GM12874 (cell line): ENCODE results near the gene FARS2.

Experiments used
- TF ChIP-seq, protein P1 (sequence below): IDR thresholded peaks from 2 replicates; pipeline ENCODE4 v1.5.1; 2011; ENCODE audit warnings: low read depth, mild to moderate bottlenecking, control low read depth, low read length, moderate library complexity; ENCODE audit not compliant: insufficient read depth

The FARS2 gene

GRCh38 chr6:5592886-5593519 is 331.7 kb downstream of the FARS2 start:
- TF ChIP-seq, protein P1, sequence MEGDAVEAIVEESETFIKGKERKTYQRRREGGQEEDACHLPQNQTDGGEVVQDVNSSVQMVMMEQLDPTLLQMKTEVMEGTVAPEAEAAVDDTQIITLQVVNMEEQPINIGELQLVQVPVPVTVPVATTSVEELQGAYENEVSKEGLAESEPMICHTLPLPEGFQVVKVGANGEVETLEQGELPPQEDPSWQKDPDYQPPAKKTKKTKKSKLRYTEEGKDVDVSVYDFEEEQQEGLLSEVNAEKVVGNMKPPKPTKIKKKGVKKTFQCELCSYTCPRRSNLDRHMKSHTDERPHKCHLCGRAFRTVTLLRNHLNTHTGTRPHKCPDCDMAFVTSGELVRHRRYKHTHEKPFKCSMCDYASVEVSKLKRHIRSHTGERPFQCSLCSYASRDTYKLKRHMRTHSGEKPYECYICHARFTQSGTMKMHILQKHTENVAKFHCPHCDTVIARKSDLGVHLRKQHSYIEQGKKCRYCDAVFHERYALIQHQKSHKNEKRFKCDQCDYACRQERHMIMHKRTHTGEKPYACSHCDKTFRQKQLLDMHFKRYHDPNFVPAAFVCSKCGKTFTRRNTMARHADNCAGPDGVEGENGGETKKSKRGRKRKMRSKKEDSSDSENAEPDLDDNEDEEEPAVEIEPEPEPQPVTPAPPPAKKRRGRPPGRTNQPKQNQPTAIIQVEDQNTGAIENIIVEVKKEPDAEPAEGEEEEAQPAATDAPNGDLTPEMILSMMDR, result no peak

DNA sequence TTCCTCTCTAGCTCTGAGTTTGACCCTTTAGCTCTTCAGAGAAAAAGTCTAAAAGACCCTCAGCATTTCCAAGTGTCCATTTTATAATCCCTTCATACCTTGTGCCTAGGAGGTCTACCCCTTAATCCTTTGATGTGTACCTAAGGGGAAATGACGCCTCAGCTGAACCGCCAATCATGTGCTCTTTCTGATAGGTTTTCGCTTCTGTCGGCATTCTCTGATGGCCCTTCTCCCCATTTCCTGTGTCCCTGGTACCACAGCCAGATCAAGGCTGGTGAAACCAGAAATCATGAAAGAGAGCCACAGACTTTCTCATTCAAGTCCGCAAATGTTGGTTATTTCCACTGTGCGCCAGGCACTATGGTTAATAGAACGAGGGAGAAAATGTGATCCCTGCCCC is 333.9 kb downstream of the FARS2 start:
- TF ChIP-seq, protein P1, result no peak

DNA sequence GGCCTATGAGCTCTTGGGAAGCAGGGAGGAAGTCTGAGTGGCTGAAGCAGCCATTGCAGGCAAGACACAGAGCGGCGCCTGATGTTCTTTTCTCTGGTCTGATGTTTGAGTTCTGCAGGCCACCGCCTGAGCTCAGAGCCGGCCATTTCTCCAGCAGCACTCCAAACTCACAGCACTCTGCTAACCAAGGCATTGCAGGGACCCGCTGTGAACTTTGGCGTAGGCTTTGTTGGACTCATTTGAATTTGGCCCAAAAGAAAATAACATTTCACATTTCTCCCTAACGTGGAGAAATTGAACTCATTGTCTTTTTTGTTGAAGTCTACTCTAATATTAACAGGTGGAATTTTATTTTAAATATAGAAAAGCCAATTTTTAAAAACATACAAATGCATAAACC is 336.1 kb downstream of the FARS2 start:
- TF ChIP-seq, protein P1, result no peak

DNA sequence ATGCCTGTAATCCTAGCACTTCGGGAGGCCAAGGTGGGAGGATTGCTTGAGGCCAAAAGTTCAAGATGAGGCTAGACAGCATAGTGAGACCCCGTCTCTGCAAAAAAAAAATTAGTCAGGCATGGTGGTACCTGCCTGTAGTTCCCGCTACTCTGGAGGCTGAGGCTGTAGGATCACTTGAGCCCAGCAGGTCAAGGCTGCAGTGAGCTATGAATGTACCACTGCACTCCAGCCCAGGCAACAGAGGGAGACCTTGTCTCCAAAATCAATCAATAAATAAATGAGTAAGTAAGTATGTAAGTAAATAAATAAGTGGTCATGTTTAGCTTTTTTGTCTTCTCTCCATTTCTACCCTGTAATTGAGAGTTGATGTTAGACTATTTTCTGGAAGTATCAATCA is 336.8 kb downstream of the FARS2 start:
- TF ChIP-seq, protein P1, result no peak

- TF ChIP-seq, protein P1, result no peak
Observed at GRCh38 chr6:5599127-5599526, 337.8 kb downstream of the FARS2 start.

GRCh38 chr6:5605937-5606336 is 344.6 kb downstream of the FARS2 start:
- TF ChIP-seq, protein P1, result no peak

DNA sequence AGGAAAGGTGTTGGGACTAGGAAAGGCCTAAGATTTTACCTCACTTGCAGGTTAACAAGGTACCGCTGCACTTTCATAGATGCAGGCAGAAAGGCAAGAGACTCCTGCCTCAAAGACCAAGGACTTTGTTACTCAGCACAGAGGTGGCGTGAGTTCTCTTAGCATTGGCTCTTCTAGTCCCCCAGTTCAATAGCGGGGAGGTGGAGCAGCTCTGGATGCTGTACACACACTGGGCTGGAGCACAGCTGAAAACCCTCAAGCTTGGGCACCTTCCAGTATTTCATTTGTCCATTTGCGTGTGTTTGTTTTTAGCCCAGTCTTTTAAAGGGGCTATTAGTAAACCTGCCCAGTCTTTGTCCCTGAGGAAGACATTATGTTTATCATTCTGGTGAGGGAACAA is 345.2 kb downstream of the FARS2 start:
- TF ChIP-seq, protein P1, result no peak

DNA sequence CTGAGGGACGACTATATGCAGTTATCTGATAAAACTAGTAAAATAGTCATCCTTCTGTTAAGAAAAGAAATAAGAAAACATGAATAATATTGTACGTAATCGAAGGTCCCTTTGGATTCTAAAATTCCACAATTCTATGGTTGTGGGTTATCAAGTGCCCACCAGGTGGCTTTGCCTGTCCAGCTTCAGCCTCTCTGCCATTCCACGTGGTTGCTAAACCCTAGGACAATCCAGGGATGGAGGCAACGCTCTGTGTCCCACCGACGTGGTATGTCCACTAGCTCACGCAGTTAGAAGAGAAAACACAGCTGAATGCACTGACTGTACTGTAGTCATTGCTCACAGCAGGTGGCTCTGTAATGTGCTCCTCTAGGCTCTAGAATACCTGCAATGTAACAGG is 349.3 kb downstream of the FARS2 start:
- TF ChIP-seq, protein P1, result no peak
